Natural killer cell (primary cell): ENCODE measurements around the gene GALT. TPM values are rescaled to one million over a fixed set of nuclear protein-coding genes. Genes with fewer than 3 reads are reported as not detected.
A peak's percentile ranks its signal among the peaks of the same experiment; 100 is the strongest.

Source experiments
- ATAC-seq, 3 donors: fragments of 150-1000 bp in 2 of 3; fragments of 200-7000 bp in 1 of 3; cut with Tn5 transposase; 1 replicate in 1 of 3; 2 replicates in 2 of 3; pipeline ENCODE4 v1.10.0; 2021; ENCODE audit warnings: mild to moderate bottlenecking in 2 of 3, moderate library complexity in 2 of 3
- DNase-seq, 2 donors: peaks; one replicate each; pipeline versions ENCODE4 v3.0.0 to v3.0.0-alpha.2; 2013 to 2021; ENCODE audit warnings: mixed read lengths in 1 of 2
- H3K27ac ChIP-seq: one replicate; pipeline ENCODE4 v1.5.1; 2013; ENCODE audit warnings: mild to moderate bottlenecking, low read length
- H3K27me3 ChIP-seq: one replicate; pipeline ENCODE4 v1.6.1; 2013; ENCODE audit warnings: low read length; ENCODE audit not compliant: control insufficient read depth, insufficient read depth
- H3K36me3 ChIP-seq: one replicate; pipeline ENCODE4 v1.6.1; 2013; ENCODE audit warnings: low read length; ENCODE audit not compliant: control insufficient read depth, insufficient read depth
- H3K4me1 ChIP-seq: one replicate; pipeline ENCODE4 v1.6.1; 2013; ENCODE audit warnings: low read length; ENCODE audit not compliant: control insufficient read depth, insufficient read depth
- H3K4me3 ChIP-seq: one replicate; pipeline ENCODE4 v1.5.1; 2013; ENCODE audit warnings: low read length
- H3K9me3 ChIP-seq: one replicate; pipeline ENCODE4 v1.6.1; 2013; ENCODE audit warnings: low read length; ENCODE audit not compliant: control insufficient read depth, insufficient read depth
- H3K27ac Mint-ChIP-seq, 2 donors: one replicate each; pipeline ENCODE4 v1.8.0; 2022; ENCODE audit warnings: mild to moderate bottlenecking in 2 of 2, mixed read lengths in 2 of 2, moderate library complexity in 1 of 2
- H3K27me3 Mint-ChIP-seq, 2 donors: one replicate each; pipeline ENCODE4 v1.8.0; 2022; ENCODE audit warnings: low read depth in 2 of 2, mixed read lengths in 2 of 2
- H3K36me3 Mint-ChIP-seq: one replicate; pipeline ENCODE4 v1.8.0; 2022; ENCODE audit warnings: mixed read lengths
- H3K4me1 Mint-ChIP-seq, 2 donors: one replicate each; pipeline ENCODE4 v1.8.0; 2022; ENCODE audit warnings: mixed read lengths in 2 of 2
- H3K4me3 Mint-ChIP-seq: one replicate; pipeline ENCODE4 v1.8.0; 2022; ENCODE audit warnings: mild to moderate bottlenecking, moderate library complexity, mixed read lengths
- H3K9me3 Mint-ChIP-seq, 2 donors: one replicate each; pipeline ENCODE4 v1.8.0; 2022; ENCODE audit warnings: mixed read lengths in 2 of 2
- WGBS: methylation state at CpG from one replicate; pipeline ENCODE4 v1.1.7; 2013; ENCODE audit warnings: missing lambda C conversion rate; ENCODE audit not compliant: insufficient coverage; 5-methylcytosine and 5-hydroxymethylcytosine counted together
- intact Hi-C: fragments of 100-400 bp; cut with micrococcal nuclease; formaldehyde crosslinking; loops from one replicate; pipeline ENCODE4 v1.14.2; 2022
- total RNA-seq, 4 donors: library from RNA; stranded (reverse); fragments of 120-200 nt in 1 of 4; gene quantifications; one replicate each; pipeline versions ENCODE4 v1.2.3 to v1.2.4, GENCODE V29; 2013 to 2022
- TF ChIP-seq, protein P1 (sequence below): fragments of 200-600 bp; IDR thresholded peaks from one replicate; pipeline ENCODE4 v1.8.0; 2022; ENCODE audit warnings: antibody characterized with exemption

GALT gene
- total RNA-seq, 3 donors from 2014 or later (not counting 1 experiment from before 2014, with no cell fraction given) = 81.9 to 118 (median 89.3) TPM

DNA sequence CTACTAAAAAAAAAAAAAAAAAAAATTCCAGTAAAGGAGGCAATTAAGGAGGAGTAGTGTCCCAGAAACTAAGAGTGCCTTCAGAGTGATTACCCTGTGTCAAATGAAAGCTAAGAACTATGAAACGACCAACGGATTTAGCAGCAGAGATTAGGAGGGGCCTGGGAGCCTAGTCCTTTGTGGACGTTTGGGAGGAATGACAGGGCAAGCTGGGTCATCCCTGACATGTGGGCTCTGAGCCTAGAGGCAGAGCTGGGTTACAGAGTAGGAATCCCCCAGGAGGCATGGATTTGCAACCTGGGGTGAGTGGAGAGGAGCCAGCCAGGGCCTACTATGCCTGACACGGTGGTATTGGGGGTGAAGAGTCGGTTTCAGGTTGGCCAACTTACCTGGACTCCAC lies 13.3 kb upstream of the GALT start:
- DNase-seq = no peak
- Mint-ChIP-seq H3K36me3 (peaks cover 7% of the 10 kb centered on the region), H3K27ac (no peak overlapping the region), H3K4me3 (no peak overlapping the region), H3K4me1 (peaks cover 22 to 45% of the 10 kb centered on the region in 2 donors), H3K27me3 (peaks cover 24 to 27% of the 10 kb centered on the region in 2 donors), H3K9me3 (no peaks in the 10 kb centered on the region)
- Histone ChIP-seq H3K4me3 (no peak overlapping the region), H3K27me3 (peaks cover 11% of the 10 kb centered on the region), H3K36me3 (peaks cover 5% of the 10 kb centered on the region), H3K27ac (no peak overlapping the region), H3K9me3 (no peaks in the 10 kb centered on the region), H3K4me1 (peaks cover 34% of the 10 kb centered on the region)
- TF ChIP-seq, protein P1, sequence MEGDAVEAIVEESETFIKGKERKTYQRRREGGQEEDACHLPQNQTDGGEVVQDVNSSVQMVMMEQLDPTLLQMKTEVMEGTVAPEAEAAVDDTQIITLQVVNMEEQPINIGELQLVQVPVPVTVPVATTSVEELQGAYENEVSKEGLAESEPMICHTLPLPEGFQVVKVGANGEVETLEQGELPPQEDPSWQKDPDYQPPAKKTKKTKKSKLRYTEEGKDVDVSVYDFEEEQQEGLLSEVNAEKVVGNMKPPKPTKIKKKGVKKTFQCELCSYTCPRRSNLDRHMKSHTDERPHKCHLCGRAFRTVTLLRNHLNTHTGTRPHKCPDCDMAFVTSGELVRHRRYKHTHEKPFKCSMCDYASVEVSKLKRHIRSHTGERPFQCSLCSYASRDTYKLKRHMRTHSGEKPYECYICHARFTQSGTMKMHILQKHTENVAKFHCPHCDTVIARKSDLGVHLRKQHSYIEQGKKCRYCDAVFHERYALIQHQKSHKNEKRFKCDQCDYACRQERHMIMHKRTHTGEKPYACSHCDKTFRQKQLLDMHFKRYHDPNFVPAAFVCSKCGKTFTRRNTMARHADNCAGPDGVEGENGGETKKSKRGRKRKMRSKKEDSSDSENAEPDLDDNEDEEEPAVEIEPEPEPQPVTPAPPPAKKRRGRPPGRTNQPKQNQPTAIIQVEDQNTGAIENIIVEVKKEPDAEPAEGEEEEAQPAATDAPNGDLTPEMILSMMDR = no peak
- ATAC-seq = no peak
- 89% methylated on average over 4 of the region's 5 CpGs for WGBS
- intact Hi-C loops = no loop called here

DNA sequence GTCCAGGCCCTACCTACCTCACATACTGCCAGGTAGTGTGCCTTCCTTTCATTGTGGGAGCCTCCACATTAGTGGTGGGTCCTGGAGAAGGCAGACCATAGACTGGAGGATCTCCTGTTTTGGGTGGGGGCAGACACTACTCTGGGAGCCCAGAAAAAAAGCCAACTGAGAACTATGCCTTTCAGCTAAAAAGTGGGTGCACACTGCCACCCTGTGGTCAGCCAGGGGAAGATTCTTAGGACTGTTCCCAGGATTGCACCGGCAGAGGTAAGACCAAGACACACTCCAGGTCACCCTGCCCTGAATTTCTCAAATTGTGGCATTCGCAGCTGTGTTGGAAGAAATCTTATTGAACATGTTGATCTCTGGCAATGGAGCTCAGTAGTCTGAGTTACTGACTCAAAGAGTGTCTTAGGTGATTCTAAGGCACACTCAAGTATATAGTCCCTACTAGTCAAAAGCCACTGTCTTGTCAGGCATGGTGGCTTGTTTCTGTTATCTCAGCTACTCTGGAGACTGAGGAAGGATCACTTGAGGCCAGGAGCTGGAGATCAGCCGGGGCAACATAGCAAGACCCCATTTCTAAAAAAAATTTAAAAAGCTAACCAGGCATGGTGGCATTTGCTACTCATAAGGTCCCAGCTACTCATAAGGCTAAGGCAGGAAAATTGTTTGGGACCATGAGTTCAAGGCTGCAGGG lies 12.5 kb upstream of the GALT start:
- ATAC-seq (peak; percentile 27 to 48 (median 28)), DNase-seq (peak; percentile 71 to 87)
- Mint-ChIP-seq H3K27ac (no peak overlapping the region), H3K4me3 (peak overlapping the region; percentile 35), H3K4me1 (peaks cover 22 to 46% of the 10 kb centered on the region in 2 donors), H3K27me3 (peaks cover 18 to 19% of the 10 kb centered on the region in 2 donors), H3K9me3 (no peaks in the 10 kb centered on the region), H3K36me3 (no peaks in the 10 kb centered on the region)
- Histone ChIP-seq H3K4me3 (no peak overlapping the region), H3K9me3 (no peaks in the 10 kb centered on the region), H3K27me3 (peaks cover 11% of the 10 kb centered on the region), H3K4me1 (peaks cover 34% of the 10 kb centered on the region), H3K36me3 (peaks cover 5% of the 10 kb centered on the region), H3K27ac (no peak overlapping the region)
- WGBS = 31% methylated on average over 3 of the region's 3 CpGs
- TF ChIP-seq, protein P1 = peak; percentile 87
- intact Hi-C loops = loop anchor here (1.0 kb wide), 4 partner anchors 14 to 197 kb away; partner anchors contain the start of gene DCTN3

DNA sequence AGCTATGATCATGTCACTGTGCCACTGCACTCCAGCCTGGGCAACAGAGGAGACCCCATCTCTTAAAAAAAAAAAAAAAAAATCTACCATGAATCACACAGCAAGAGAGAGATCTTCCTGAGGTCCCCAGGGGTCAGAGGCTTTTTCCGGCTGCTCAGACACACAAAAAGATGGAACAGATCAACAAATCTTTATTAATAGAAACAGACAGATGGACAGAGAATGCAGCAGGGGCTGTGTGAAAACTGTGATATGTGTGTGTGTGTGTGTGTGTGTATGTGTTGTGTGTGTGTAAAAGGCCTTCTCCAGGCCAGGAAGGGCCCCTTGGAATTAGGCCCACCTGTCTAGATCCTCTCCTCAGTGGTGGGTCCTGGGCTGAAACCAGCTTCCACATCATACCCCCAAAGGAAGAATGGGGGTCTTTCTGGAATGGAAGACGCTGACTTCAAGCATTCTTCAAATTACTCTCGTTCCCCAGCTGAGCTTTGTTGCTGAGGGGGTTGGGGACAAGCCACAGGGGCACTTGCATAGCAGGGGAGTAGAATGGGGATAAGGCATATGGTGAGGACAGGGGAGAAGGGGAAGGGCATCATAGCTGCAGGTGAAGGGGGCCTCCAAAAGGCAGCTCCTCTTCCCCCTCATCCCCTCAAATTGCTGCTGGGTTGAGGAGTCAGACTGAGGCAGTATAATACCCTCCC lies 11.8 kb upstream of the GALT start:
- Histone ChIP-seq H3K9me3 (no peaks in the 10 kb centered on the region), H3K36me3 (peaks cover 5% of the 10 kb centered on the region), H3K4me1 (peaks cover 30% of the 10 kb centered on the region), H3K27me3 (peaks cover 5% of the 10 kb centered on the region), H3K27ac (no peak overlapping the region), H3K4me3 (no peak overlapping the region)
- 94% methylated on average over 3 of the region's 3 CpGs for WGBS
- ATAC-seq (no peak), DNase-seq (no peak)
- H3K4me3 Mint-ChIP-seq = no peak overlapping the region
- H3K27ac Mint-ChIP-seq = no peak overlapping the region
- no peaks in the 10 kb centered on the region for H3K9me3 Mint-ChIP-seq
- H3K4me1 Mint-ChIP-seq = peaks cover 17 to 39% of the 10 kb centered on the region in 2 donors
- H3K36me3 Mint-ChIP-seq = no peaks in the 10 kb centered on the region
- intact Hi-C loops = loop anchor here (1.0 to 5.0 kb wide), 5 partner anchors 14 to 197 kb away; partner anchors contain the start of gene DCTN3
- TF ChIP-seq, protein P1 = no peak
- H3K27me3 Mint-ChIP-seq = peaks cover 11 to 12% of the 10 kb centered on the region in 2 donors
